ENCODE data around the gene RPP40. TPM values are rescaled to one million over a fixed set of nuclear protein-coding genes. Genes with fewer than 3 reads are reported as not detected.
"Not testable (repeated sequence)": the region's sequence is repeated elsewhere in the genome, so short reads cannot be mapped to it uniquely, and the experiment has no call there.

RPP40 gene
- total and polyA plus RNA-seq, 2 experiments from 2014 or later = 16.2 to 21.9 TPM

DNA sequence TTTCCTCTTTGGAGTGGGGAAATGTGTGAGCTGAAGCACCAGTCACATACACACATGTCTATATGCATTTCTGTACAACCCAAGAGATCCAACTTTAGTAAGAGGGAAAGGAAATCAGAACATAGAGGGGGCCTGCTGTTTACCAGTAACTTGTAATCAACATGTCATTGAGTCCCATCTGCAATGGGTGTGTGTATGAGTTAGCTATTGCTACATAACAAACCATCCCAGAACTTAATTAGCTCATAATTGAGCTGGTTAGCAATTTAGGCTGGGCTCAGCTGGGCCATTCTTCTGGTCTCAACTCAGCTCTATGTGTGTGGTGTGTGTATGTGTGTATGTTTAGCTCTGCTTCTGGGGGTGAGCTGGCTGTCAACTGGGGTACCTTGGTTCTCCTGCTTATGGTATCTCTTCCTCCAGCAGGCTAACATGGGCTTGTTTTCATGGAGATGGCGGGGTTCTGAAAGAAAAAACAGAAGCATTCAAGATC is 10.3 kb upstream of the RPP40 start:
- no peak for TF ChIP-seq EZH2phosphoT487 (IDR thresholded peaks at IDR 0.05; ENCODE audit: insufficient read depth, low read depth)
- TF ChIP-seq EZH2 (IDR thresholded peaks at IDR 0.05; ENCODE audit: insufficient read depth, poor library complexity, severe bottlenecking) = no peak
- Histone ChIP-seq H3K27ac (no peak overlapping the region), H2AFZ (no peak overlapping the region), H3K79me2 (ENCODE audit: insufficient read depth) (no peaks in the 10 kb centered on the region), H3K4me3 (no peak overlapping the region), H3K36me3 (ENCODE audit: low read depth) (no peaks in the 10 kb centered on the region), H3K9me2 (ENCODE audit: insufficient read depth) (no peaks in the 10 kb centered on the region), H4K20me1 (ENCODE audit: insufficient read depth) (no peaks in the 10 kb centered on the region), H3K27me3 (replicated peaks; ENCODE audit: insufficient read depth) (no peaks in the 10 kb centered on the region), H3K4me2 (ENCODE audit: unreplicated experiment) (no peak overlapping the region), H3K4me1 (ENCODE audit: insufficient read depth) (peaks cover 11% of the 10 kb centered on the region), H3K9ac (no peak overlapping the region), H3K9me3 (ENCODE audit: low read depth) (no peaks in the 10 kb centered on the region), H3F3A (ENCODE audit: insufficient read depth) (peaks cover 4% of the 10 kb centered on the region; the same call in 1 of the 2 replicates)
- WGBS, 2 experiments (ENCODE audit: low coverage in 1 of 2, low lambda C conversion rate in 2 of 2, missing lambda C conversion rate in 2 of 2) = 0% methylated on average over 1 of the region's 1 CpG
- no peak for DNase-seq
- in situ Hi-C loops (cut with MboI) = no loop called here

DNA sequence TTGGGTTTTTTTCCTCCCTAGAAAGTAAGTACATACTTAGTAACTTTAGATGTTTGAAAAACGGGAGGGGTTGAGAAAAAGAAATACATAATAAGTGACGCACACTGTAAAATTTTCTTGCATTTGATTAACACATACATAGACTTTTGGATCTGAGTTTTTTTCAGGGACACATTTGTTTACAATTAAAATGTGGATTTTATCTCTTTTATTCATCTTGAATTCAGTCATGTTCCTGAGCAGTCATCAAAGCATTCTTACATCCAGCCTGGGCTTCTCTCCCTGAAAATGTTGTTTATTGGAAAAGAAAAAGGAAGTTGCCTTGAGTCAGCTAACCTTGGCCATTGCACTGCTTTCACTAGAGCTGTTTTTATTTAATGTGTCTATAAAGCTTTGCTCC is 8.7 kb upstream of the RPP40 start:
- DNase-seq = peak; percentile 81
- Histone ChIP-seq H3K27ac (peak overlapping the region; percentile 24), H3K4me3 (0 out of 2 replicates have a peak overlapping the region, but pooled peaks have one; percentile 7), H4K20me1 (ENCODE audit: insufficient read depth) (no peaks in the 10 kb centered on the region), H3K4me2 (ENCODE audit: unreplicated experiment) (peak overlapping the region; percentile 60), H3K9ac (no peak overlapping the region), H3K36me3 (ENCODE audit: low read depth) (no peaks in the 10 kb centered on the region), H3K79me2 (ENCODE audit: insufficient read depth) (no peaks in the 10 kb centered on the region), H3K27me3 (replicated peaks; ENCODE audit: insufficient read depth) (no peaks in the 10 kb centered on the region), H3K9me2 (ENCODE audit: insufficient read depth) (no peaks in the 10 kb centered on the region), H3K4me1 (ENCODE audit: insufficient read depth) (peaks cover 11% of the 10 kb centered on the region), H2AFZ (no peak overlapping the region), H3K9me3 (ENCODE audit: low read depth) (no peaks in the 10 kb centered on the region), H3F3A (ENCODE audit: insufficient read depth) (peaks cover 4% of the 10 kb centered on the region; the same call in 1 of the 2 replicates)
- in situ Hi-C loops (cut with MboI) = no loop called here
- no peak for TF ChIP-seq EZH2 (IDR thresholded peaks at IDR 0.05; ENCODE audit: insufficient read depth, poor library complexity, severe bottlenecking)
- TF ChIP-seq EZH2phosphoT487 (IDR thresholded peaks at IDR 0.05; ENCODE audit: insufficient read depth, low read depth) = no peak
- 0% methylated on average over 2 of the region's 2 CpGs for WGBS, 2 experiments (ENCODE audit: low coverage in 1 of 2, low lambda C conversion rate in 2 of 2, missing lambda C conversion rate in 2 of 2)

DNA sequence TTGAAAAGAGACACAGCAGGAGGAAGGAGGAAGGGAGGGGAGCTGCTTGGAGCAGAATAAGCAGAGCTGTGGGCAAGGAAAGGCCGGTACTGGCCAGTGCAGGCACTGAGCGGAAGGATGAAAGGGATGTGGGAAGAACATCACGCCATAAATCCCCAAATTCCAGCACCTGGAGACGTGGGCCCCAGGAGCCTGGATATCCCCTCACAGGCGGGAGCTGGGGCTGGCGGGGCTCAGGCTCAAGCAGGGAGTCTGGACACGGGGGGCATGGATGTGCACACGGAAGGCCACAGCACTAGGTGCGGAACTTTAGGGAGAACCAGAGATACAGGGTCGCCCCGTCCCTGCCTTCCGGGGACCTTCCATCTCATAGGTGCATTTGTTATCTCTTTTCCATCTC is 7.5 kb upstream of the RPP40 start:
- no peaks in the 10 kb centered on the region for H3K36me3 ChIP-seq (ENCODE audit: low read depth)
- no peak overlapping the region for H2AFZ ChIP-seq
- no peaks in the 10 kb centered on the region for H3K79me2 ChIP-seq (ENCODE audit: insufficient read depth)
- TF ChIP-seq EZH2phosphoT487 (IDR thresholded peaks at IDR 0.05; ENCODE audit: insufficient read depth, low read depth) (no peak), EZH2 (IDR thresholded peaks at IDR 0.05; ENCODE audit: insufficient read depth, poor library complexity, severe bottlenecking) (no peak)
- H3K27ac ChIP-seq = no peak overlapping the region
- H3K4me3 ChIP-seq = no peak overlapping the region
- H3F3A ChIP-seq (ENCODE audit: insufficient read depth) = peaks cover 4% of the 10 kb centered on the region; the same call in 1 of the 2 replicates
- no peak overlapping the region for H3K9ac ChIP-seq
- no peaks in the 10 kb centered on the region for H4K20me1 ChIP-seq (ENCODE audit: insufficient read depth)
- no peaks in the 10 kb centered on the region for H3K27me3 ChIP-seq (replicated peaks; ENCODE audit: insufficient read depth)
- peaks cover 11% of the 10 kb centered on the region for H3K4me1 ChIP-seq (ENCODE audit: insufficient read depth)
- H3K9me2 ChIP-seq (ENCODE audit: insufficient read depth) = no peaks in the 10 kb centered on the region
- no peak for DNase-seq
- no peaks in the 10 kb centered on the region for H3K9me3 ChIP-seq (ENCODE audit: low read depth)
- in situ Hi-C loops (cut with MboI) = no loop called here
- 89 to 90% methylated on average over 12 of the region's 12 CpGs for WGBS, 2 experiments (ENCODE audit: low coverage in 1 of 2, low lambda C conversion rate in 2 of 2, missing lambda C conversion rate in 2 of 2)
- H3K4me2 ChIP-seq (ENCODE audit: unreplicated experiment) = no peak overlapping the region

DNA sequence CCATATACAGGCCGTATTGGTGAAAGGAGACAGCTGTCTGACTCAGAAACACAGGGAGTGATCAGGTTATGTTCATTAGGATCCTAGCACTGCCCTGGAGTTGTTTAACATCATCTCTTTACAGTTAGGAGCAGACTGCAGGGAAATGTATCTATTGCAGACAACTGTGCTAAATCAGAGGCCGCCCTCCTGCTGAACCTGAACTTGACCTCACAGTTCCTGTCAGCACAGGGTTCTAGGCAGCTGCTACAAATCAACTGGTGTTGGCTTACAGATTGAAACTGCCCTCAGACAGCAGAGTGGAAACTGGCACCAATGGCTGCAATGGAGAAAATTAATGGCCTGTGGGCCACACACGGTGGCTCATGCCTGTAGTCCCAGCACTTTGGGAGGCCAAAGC is 3.7 kb upstream of the RPP40 start:
- no peak overlapping the region for H3K27ac ChIP-seq
- no peaks in the 10 kb centered on the region for H3K9me2 ChIP-seq (ENCODE audit: insufficient read depth)
- no peak overlapping the region for H3K4me3 ChIP-seq
- H3K27me3 ChIP-seq (replicated peaks; ENCODE audit: insufficient read depth) = no peaks in the 10 kb centered on the region
- H3K79me2 ChIP-seq (ENCODE audit: insufficient read depth) = no peaks in the 10 kb centered on the region
- H3K9ac ChIP-seq = no peak overlapping the region
- no peak overlapping the region for H3K4me2 ChIP-seq (ENCODE audit: unreplicated experiment)
- H2AFZ ChIP-seq = no peak overlapping the region
- H3F3A ChIP-seq (ENCODE audit: insufficient read depth) = peaks cover 4% of the 10 kb centered on the region; the same call in 1 of the 2 replicates
- DNase-seq = no peak
- no peaks in the 10 kb centered on the region for H3K9me3 ChIP-seq (ENCODE audit: low read depth)
- peaks cover 4% of the 10 kb centered on the region for H3K4me1 ChIP-seq (ENCODE audit: insufficient read depth)
- H4K20me1 ChIP-seq (ENCODE audit: insufficient read depth) = no peaks in the 10 kb centered on the region
- H3K36me3 ChIP-seq (ENCODE audit: low read depth) = no peaks in the 10 kb centered on the region
- TF ChIP-seq EZH2 (IDR thresholded peaks at IDR 0.05; ENCODE audit: insufficient read depth, poor library complexity, severe bottlenecking) = no peak
- TF ChIP-seq EZH2phosphoT487 (IDR thresholded peaks at IDR 0.05; ENCODE audit: insufficient read depth, low read depth) = no peak
- in situ Hi-C loops (cut with MboI) = no loop called here
- WGBS, 2 experiments (ENCODE audit: low coverage in 1 of 2, low lambda C conversion rate in 2 of 2, missing lambda C conversion rate in 2 of 2) = 73 to 75% methylated on average over 3 of the region's 3 CpGs

DNA sequence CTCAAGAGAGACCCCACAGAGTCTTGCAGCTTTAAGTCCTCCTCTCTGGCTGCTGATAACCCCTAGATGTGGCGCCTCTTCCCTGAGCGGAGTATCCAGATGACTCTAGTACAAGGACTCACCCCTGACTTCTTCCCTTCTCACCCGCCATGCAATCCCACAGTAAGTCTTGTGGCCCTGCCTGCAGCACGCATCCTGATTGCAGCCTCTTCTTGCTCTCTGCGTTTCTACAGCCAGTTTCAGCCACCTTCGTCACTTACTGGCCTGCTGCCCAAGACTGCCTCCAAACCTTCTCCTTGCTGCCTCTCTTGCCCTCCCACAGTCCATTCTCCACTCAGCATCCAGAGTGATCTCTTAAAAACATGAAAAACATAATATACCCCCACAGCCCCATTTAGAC is 2.4 kb upstream of the RPP40 start:
- H3K4me3 ChIP-seq = no peak overlapping the region
- H3K36me3 ChIP-seq (ENCODE audit: low read depth) = no peaks in the 10 kb centered on the region
- H3K79me2 ChIP-seq (ENCODE audit: insufficient read depth) = no peaks in the 10 kb centered on the region
- DNase-seq = no peak
- no peaks in the 10 kb centered on the region for H3K9me3 ChIP-seq (ENCODE audit: low read depth)
- no peaks in the 10 kb centered on the region for H3K27me3 ChIP-seq (replicated peaks; ENCODE audit: insufficient read depth)
- no peaks in the 10 kb centered on the region for H4K20me1 ChIP-seq (ENCODE audit: insufficient read depth)
- no peaks in the 10 kb centered on the region for H3K9me2 ChIP-seq (ENCODE audit: insufficient read depth)
- H3F3A ChIP-seq (ENCODE audit: insufficient read depth) = no peaks in the 10 kb centered on the region
- H3K4me2 ChIP-seq (ENCODE audit: unreplicated experiment) = no peak overlapping the region
- no peak overlapping the region for H2AFZ ChIP-seq
- no peak overlapping the region for H3K9ac ChIP-seq
- H3K27ac ChIP-seq = no peak overlapping the region
- in situ Hi-C loops (cut with MboI) = no loop called here
- H3K4me1 ChIP-seq (ENCODE audit: insufficient read depth) = no peaks in the 10 kb centered on the region
- 97 to 98% methylated on average over 6 of the region's 6 CpGs for WGBS, 2 experiments (ENCODE audit: low coverage in 1 of 2, low lambda C conversion rate in 2 of 2, missing lambda C conversion rate in 2 of 2)
- no peak for TF ChIP-seq EZH2phosphoT487 (IDR thresholded peaks at IDR 0.05; ENCODE audit: insufficient read depth, low read depth)
- TF ChIP-seq EZH2 (IDR thresholded peaks at IDR 0.05; ENCODE audit: insufficient read depth, poor library complexity, severe bottlenecking) = no peak

DNA sequence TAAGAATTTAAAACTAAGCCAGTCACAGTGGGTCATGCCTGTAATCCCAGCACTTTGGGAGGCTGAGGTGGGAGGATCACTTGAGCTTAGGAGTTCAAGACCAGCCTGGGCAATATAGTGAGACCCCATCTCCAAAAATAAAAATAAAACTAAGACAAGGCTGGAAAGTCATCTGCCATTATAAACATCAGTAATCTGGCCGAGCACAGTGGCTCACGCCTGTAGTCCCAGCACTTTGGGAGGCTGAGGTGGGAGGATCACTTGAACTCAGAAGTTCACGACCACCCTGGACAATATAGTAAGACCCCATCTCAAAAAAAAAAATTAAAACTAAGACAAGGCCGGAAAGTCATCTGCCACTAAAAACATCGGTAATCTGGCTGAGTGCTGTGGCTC is 1.2 kb upstream of the RPP40 start:
- WGBS, 2 experiments (ENCODE audit: low coverage in 1 of 2, low lambda C conversion rate in 2 of 2, missing lambda C conversion rate in 2 of 2) = 92 to 96% methylated on average over 5 of the region's 5 CpGs
- H3K27ac ChIP-seq; H3K79me2 ChIP-seq (ENCODE audit: insufficient read depth); H3K9me2 ChIP-seq (ENCODE audit: insufficient read depth); H3K36me3 ChIP-seq (ENCODE audit: low read depth); DNase-seq; H3K4me1 ChIP-seq (ENCODE audit: insufficient read depth); H3K9me3 ChIP-seq (ENCODE audit: low read depth); H3K27me3 ChIP-seq (replicated peaks; ENCODE audit: insufficient read depth); H3F3A ChIP-seq (ENCODE audit: insufficient read depth); in situ Hi-C loops (cut with MboI); H4K20me1 ChIP-seq (ENCODE audit: insufficient read depth): not testable (repeated sequence)
- peak overlapping the region; percentile 96 for H2AFZ ChIP-seq
- peak overlapping the region; percentile 87 for H3K4me2 ChIP-seq (ENCODE audit: unreplicated experiment)
- H3K9ac ChIP-seq = peak overlapping the region; percentile 85; the same call in 1 of the 2 replicates
- H3K4me3 ChIP-seq = peak overlapping the region; percentile 82
